Ovary (tissue), 9 donors: ENCODE measurements around the gene CDC23. TPM values are rescaled to one million over a fixed set of nuclear protein-coding genes. Genes with fewer than 3 reads are reported as not detected.

Source experiments
- DNase-seq, 5 donors: peaks; one replicate each; pipeline ENCODE4 v3.0.0-alpha.2; 2019 to 2020
- H3K27ac ChIP-seq, 2 donors: fragments of 200-600 bp; one replicate each; pipeline versions ENCODE4 v1.5.1 to v1.8.0; 2019 to 2022
- H3K27me3 ChIP-seq: fragments of 200-600 bp; one replicate; pipeline ENCODE4 v1.8.0; 2022
- H3K36me3 ChIP-seq: fragments of 200-600 bp; sonication (generic); one replicate; pipeline ENCODE4 v1.5.1; 2019
- H3K4me1 ChIP-seq: one replicate; pipeline ENCODE4 v1.8.1; 2013; ENCODE audit warnings: mild to moderate bottlenecking, moderate library complexity; ENCODE audit not compliant: insufficient read depth
- H3K4me3 ChIP-seq: fragments of 200-600 bp; sonication (generic); one replicate; pipeline ENCODE4 v1.5.1; 2017
- H3K9me3 ChIP-seq, 2 donors: fragments of 200-600 bp in 1 of 2; sonication (generic) in 1 of 2; one replicate each; pipeline versions ENCODE4 v1.5.1 to v1.8.1; 2013 to 2019; ENCODE audit warnings: mild to moderate bottlenecking in 1 of 2, moderate library complexity in 1 of 2
- EP300 ChIP-seq: sonication (generic); formaldehyde crosslinking; IDR thresholded peaks from one replicate; pipeline ENCODE4 v1.6.1; 2017; ENCODE audit warnings: antibody characterized with exemption
- POLR2A ChIP-seq: fragments of 450-650 bp; IDR thresholded peaks from one replicate; pipeline ENCODE4 v1.6.1; 2017; ENCODE audit warnings: antibody characterized with exemption, mild to moderate bottlenecking, moderate library complexity
- WGBS, 3 donors: extraction: QIAGEN DNeasy Blood & Tissue Kit in 1 of 3; methylation state at CpG; one replicate each; pipeline versions ENCODE4 v1.1.5 to v1.1.7; 2013 to 2017; 5-methylcytosine and 5-hydroxymethylcytosine counted together
- intact Hi-C, 4 donors: fragments of 100-400 bp; cut with DNase I; formaldehyde crosslinking; loops; one replicate each; pipeline versions ENCODE4 v1.11.0 to v1.15.1; 2022 to 2023
- polyA plus RNA-seq, 2 donors: library from polyadenylated mRNA; stranded (reverse); fragments of 200-250 nt in 1 of 2; fragments of 350-450 nt in 1 of 2; fragmentation: Illumina TruSeq in 1 of 2; extraction: RNeasy Lipid Tissue Mini Kit (QIAGEN cat#74804) in 1 of 2; gene quantifications; one replicate each; pipeline ENCODE4 v1.2.3, GENCODE V29; 2013 to 2014
- total RNA-seq, 7 donors: library from RNA; depleted of rRNA in 2 of 7; stranded (reverse); fragments of >200 nt in 2 of 7; fragmentation: NEBNext Ultra II Directional in 3 of 7; extraction: Animal tissue kit (Norgen Biotek cat#: 25700) in 3 of 7; gene quantifications; one replicate each; pipeline versions ENCODE4 v1.1.0 to v1.2.4, GENCODE V29; 2016 to 2023
- TF ChIP-seq, protein P1 (sequence below), 3 donors: fragments of 450-650 bp in 2 of 3; fragments of 200-600 bp in 1 of 3; IDR thresholded peaks; one replicate each; pipeline versions ENCODE4 v1.5.1 to v1.8.0; 2016 to 2022; ENCODE audit warnings: antibody characterized with exemption in 3 of 3, mild to moderate bottlenecking in 1 of 3
- donor health status: DM: no; HTN: no; CAD: no; lungs with moderate emphysema.
- donor health status: DM: no; HTN: no; CAD: no.
- donor health status: Bipolar disorder and iron deficiency.
- donor health status: DM: yes; HTN: yes; CAD: no.
- donor health status: DM: no; HTN: no; CAD: no.
- donor health status: DM: yes; HTN: yes; CAD: no.

CDC23 gene
- total and polyA plus RNA-seq, 9 donors, result 10.6 to 28.8 (median 21.6) TPM

DNA sequence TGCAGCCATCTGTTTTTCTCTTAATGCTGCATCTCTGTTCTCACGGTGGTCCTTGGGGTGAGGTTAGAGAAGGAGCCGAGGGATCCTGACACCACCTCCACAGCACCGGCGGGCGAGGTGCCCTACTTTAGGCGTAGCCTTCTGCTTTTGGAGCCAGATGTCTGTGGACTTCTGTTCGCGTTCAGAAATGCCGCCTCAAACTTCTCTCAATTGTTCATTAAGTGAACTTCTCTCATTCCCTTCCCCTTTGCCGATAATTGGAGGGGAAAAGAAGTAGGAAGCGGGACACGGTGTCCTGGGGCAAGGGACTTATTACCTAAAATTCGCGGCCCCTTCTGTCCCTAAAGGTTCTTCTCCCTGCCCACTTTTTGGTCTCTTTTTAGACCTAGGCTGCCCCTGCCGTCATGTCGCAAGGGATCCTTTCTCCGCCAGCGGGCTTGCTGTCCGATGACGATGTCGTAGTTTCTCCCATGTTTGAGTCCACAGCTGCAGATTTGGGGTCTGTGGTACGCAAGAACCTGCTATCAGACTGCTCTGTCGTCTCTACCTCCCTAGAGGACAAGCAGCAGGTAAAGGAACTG is 33.8 kb downstream of the CDC23 start:
- H3K27ac ChIP-seq, result no peak overlapping the region
- intact Hi-C loops, result no loop called here

DNA sequence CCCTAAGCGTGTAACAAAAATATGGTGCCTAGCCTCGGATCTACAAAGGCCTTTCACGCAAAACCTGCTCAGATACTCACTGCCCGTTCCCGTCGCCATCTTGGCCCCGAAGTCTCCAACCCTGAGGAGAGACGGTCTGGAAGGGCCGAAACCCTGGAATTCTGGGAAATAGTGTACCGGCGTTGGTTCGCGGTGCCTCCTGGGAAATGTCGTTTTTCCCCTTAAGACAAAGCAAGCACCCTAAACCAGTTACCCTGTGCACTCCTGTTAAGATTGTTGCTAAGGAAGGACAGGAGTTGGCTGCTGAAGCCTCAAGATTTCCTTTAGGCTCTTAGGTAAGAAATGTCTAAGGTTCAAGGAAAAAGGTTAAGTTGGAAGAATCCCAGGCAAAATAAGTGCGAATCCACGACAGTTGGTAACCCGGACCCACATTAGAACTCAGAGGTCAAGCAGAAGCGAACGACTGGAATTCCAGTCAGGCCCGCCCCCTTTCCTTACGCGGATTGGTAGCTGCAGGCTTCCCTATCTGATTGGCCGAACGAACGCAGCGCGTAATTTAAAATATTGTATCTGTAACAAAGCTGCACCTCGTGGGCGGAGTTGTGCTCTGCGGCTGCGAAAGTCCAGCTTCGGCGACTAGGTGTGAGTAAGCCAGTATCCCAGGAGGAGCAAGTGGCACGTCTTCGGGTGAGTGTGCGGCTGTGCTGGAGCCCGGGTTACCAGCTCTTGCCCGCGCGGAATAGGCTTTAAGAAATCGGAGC is 34.4 kb downstream of the CDC23 start, which contains the start of the genes BRD8 and KIF20A:
TSS of gene BRD8 (minus strand) at position 115 of the 761 bp plus-strand sequence. CDS start at position 99, 16 bp downstream.
TSS of gene KIF20A (plus strand) at position 597 of the 761 bp plus-strand sequence. CDS start 569 bp downstream, outside the sequence.
- H3K4me1 ChIP-seq, result peaks cover 5% of the 10 kb centered on the region
- intact Hi-C loops, result no loop called here
- peak within 1 kb of the TSS; percentile 54 for H3K4me3 ChIP-seq
- WGBS, 3 donors, result 0 to 1% (median 0%) methylated on average over 41 of the region's 41 CpGs
- peak within 1 kb of the TSS; percentile 5 to 88 for H3K27ac ChIP-seq
- peak; percentile 50 for TF ChIP-seq POLR2A
- TF ChIP-seq EP300, result peak; percentile 36
- TF ChIP-seq, protein P1, sequence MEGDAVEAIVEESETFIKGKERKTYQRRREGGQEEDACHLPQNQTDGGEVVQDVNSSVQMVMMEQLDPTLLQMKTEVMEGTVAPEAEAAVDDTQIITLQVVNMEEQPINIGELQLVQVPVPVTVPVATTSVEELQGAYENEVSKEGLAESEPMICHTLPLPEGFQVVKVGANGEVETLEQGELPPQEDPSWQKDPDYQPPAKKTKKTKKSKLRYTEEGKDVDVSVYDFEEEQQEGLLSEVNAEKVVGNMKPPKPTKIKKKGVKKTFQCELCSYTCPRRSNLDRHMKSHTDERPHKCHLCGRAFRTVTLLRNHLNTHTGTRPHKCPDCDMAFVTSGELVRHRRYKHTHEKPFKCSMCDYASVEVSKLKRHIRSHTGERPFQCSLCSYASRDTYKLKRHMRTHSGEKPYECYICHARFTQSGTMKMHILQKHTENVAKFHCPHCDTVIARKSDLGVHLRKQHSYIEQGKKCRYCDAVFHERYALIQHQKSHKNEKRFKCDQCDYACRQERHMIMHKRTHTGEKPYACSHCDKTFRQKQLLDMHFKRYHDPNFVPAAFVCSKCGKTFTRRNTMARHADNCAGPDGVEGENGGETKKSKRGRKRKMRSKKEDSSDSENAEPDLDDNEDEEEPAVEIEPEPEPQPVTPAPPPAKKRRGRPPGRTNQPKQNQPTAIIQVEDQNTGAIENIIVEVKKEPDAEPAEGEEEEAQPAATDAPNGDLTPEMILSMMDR (IDR thresholded peaks at IDR 0.05), result no peak
- DNase-seq, result peak; percentile 88 to 96 (median 93)
- no peaks in the 10 kb centered on the region for H3K9me3 ChIP-seq
- H3K36me3 ChIP-seq, result no peaks in the 10 kb centered on the region
- H3K27me3 ChIP-seq, result no peaks in the 10 kb centered on the region

More for the DNA sequence above, 33.8 kb downstream of the CDC23 start:
- Histone ChIP-seq H3K4me1 (peaks cover 5% of the 10 kb centered on the region), H3K9me3 (no peaks in the 10 kb centered on the region), H3K27me3 (no peaks in the 10 kb centered on the region), H3K4me3 (peak overlapping the region; percentile 54), H3K36me3 (no peaks in the 10 kb centered on the region)
- TF ChIP-seq POLR2A, result no peak
- TF ChIP-seq EP300, result no peak
- TF ChIP-seq, protein P1 (IDR thresholded peaks at IDR 0.05), result no peak
- DNase-seq, result no peak
- 1% methylated on average over 23 of the region's 23 CpGs for WGBS, 3 donors

DNA sequence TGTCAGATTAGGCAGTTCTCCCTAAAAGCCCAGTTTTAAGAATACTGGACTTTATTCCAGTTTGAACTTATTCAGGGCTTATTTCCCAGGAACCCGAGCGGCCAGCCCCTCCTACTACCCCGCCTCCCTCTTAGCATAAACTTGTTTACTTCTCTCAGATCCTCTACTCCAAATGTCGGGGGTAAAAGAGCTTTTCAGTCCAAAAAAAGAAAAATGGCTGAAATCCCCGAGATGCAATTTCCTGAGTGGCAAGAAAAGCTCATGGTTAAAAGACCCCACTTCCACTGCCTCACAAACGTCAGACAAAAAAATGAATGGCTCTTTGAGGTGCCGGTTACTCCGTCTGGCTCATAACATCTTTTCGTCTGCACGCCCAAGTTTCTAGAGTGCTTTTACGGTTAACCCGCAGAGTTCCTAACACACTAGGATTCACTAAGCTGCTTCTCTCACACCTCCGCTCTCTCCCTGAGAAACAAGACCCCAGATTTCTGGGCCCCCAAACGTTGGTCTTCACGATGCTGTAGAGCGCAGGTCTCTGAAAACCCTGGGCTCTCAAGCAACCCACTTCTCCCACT is 35.1 kb downstream of the CDC23 start:
- Histone ChIP-seq H3K9me3 (no peaks in the 10 kb centered on the region), H3K4me1 (peaks cover 5% of the 10 kb centered on the region), H3K4me3 (peak overlapping the region; percentile 54), H3K36me3 (no peaks in the 10 kb centered on the region), H3K27ac (peak overlapping the region; percentile 5 to 88), H3K27me3 (no peaks in the 10 kb centered on the region)
- WGBS, 3 donors, result 0 to 1% (median 0%) methylated on average over 16 of the region's 16 CpGs
- intact Hi-C loops, result no loop called here
- TF ChIP-seq, protein P1 (IDR thresholded peaks at IDR 0.05), result no peak
- TF ChIP-seq EP300 (no peak), POLR2A (no peak)
- DNase-seq, result no peak

DNA sequence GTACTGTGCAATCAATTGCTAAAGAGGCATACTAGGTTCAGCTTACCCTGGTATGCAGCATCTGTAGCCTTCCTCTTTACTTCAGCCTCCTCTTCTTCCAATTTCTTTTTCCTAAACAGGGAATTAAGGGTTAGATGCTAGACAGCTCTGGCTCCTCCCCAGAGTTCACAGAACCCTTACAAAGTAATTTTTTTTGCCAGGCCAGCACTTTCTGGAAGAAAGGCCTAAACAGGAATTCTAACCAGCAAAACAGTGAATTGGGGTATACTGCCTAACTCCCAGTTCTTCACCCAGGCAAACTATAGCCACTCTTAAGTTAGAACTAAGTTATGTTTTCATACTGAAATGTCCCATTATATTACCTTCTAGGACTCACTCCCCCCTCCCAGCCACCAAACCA is 42.8 kb downstream of the CDC23 start:
- H3K27me3 ChIP-seq, result no peaks in the 10 kb centered on the region
- H3K4me1 ChIP-seq, result no peaks in the 10 kb centered on the region
- H3K4me3 ChIP-seq, result no peak overlapping the region
- TF ChIP-seq, protein P1 (IDR thresholded peaks at IDR 0.05), result no peak
- TF ChIP-seq POLR2A, result no peak
- TF ChIP-seq EP300, result no peak
- H3K9me3 ChIP-seq, result no peaks in the 10 kb centered on the region
- H3K36me3 ChIP-seq, result no peaks in the 10 kb centered on the region
- H3K27ac ChIP-seq, result no peak overlapping the region
- no peak for DNase-seq
- intact Hi-C loops, result no loop called here
